GM12872 (cell line): ENCODE data around the gene ATRN.

Source experiments
- CTCF ChIP-seq: IDR thresholded peaks from 3 replicates; pipeline ENCODE4 v1.5.1; 2011; ENCODE audit warnings: low read depth, mild to moderate bottlenecking, low read length, moderate library complexity; ENCODE audit not compliant: insufficient read depth

ATRN gene

GRCh38 chr20:3652221-3652620 lies 181.4 kb downstream of the ATRN start:
- TF ChIP-seq CTCF, result no peak

GRCh38 chr20:3652676-3653596 lies 182.1 kb downstream of the ATRN start:
- TF ChIP-seq CTCF, result no peak

GRCh38 chr20:3653921-3654320 lies 183.1 kb downstream of the ATRN start:
- TF ChIP-seq CTCF, result no peak

GRCh38 chr20:3654326-3655130 lies 183.7 kb downstream of the ATRN start:
- TF ChIP-seq CTCF, result no peak

GRCh38 chr20:3655131-3655405 lies 184.2 kb downstream of the ATRN start:
- no peak for TF ChIP-seq CTCF

- TF ChIP-seq CTCF, result no peak
These were observed 187.3 kb downstream of the ATRN start for GRCh38 chr20:3658019-3658715.
